Measurements from ENCODE around the gene HOXC4. TPM values are rescaled to one million over a fixed set of nuclear protein-coding genes. Genes with fewer than 3 reads are reported as not detected.
"Not testable (repeated sequence)": the region's sequence is repeated elsewhere in the genome, so short reads cannot be mapped to it uniquely, and the experiment has no call there.

The HOXC4 gene
- total and polyA plus RNA-seq, 2 donors (not counting 3 experiments of a cell fraction or from before 2014, with no cell fraction given), result 0.06 to 0.58 TPM

GRCh38 chr12:54075974-54076373 lies 22.3 kb downstream of the HOXC4 start:
- Histone ChIP-seq H3K4me1 (ENCODE audit: control insufficient read depth, extremely low read depth, insufficient read depth, low read length) (no peaks in the 10 kb centered on the region), H3K9me3 (replicated peaks; ENCODE audit: control insufficient read depth, insufficient read depth, low read length) (no peaks in the 10 kb centered on the region), H3K27ac (ENCODE audit: insufficient read depth, low read depth, low read length) (no peak overlapping the region), H3K36me3 (ENCODE audit: control insufficient read depth in 2 of 2, extremely low read depth in 1 of 2, insufficient read depth in 2 of 2, low read length in 2 of 2) (no peaks in the 10 kb centered on the region), H3K79me2 (ENCODE audit: control insufficient read depth, insufficient read depth, low read length) (no peaks in the 10 kb centered on the region), H3K4me2 (ENCODE audit: insufficient read depth, low read length) (no peak overlapping the region), H3K4me3 (replicated peaks in 1 of 3; ENCODE audit: insufficient read depth in 1 of 3, low read depth in 1 of 3, low read length in 3 of 3) (no peak overlapping the region), H3K27me3 (ENCODE audit: control insufficient read depth in 2 of 2, insufficient read depth in 2 of 2, low read length in 2 of 2) (peaks cover 19 to 20% of the 10 kb centered on the region in 2 experiments), H3K9ac (replicated peaks; ENCODE audit: extremely low read depth, insufficient read depth, low read length) (no peak overlapping the region), H2AFZ (ENCODE audit: low read depth, low read length) (no peak overlapping the region), H4K20me1 (replicated peaks; ENCODE audit: control insufficient read depth, extremely low read depth, insufficient read depth, low read length) (no peaks in the 10 kb centered on the region), H3K9me1 (replicated peaks; ENCODE audit: control insufficient read depth, extremely low read depth, insufficient read depth, low read length) (no peaks in the 10 kb centered on the region)
- CTCF ChIA-PET, result interaction anchor here (0.9 kb wide), 1 partner anchor 91 kb away, joined by 3 read pairs; the partner anchor contains the start of gene HOXC10
- no peak for FAIRE-seq
- POLR2A ChIA-PET, result no interaction called here
- dilution Hi-C loops (cut with MboI; ENCODE audit: extremely low pct_ligation_motif_present, low sequenced_read_pairs), result no loop called here
- TF ChIP-seq JUN (IDR thresholded peaks at IDR 0.05; ENCODE audit: borderline replicate concordance, insufficient read depth, insufficient read length, low read depth) (no peak), MYC (IDR thresholded peaks at IDR 0.05; ENCODE audit: low read depth, low read length) (no peak)
- no peak for DNase-seq (ENCODE audit: low read depth, low spot score)
- intact Hi-C loops (cut with micrococcal nuclease), result no loop called here
- BruUV-seq (replicated peaks), result no TSS peak

GRCh38 chr12:54077843-54078242 lies 24.2 kb downstream of the HOXC4 start:
- H3K27me3 ChIP-seq (ENCODE audit: control insufficient read depth in 2 of 2, insufficient read depth in 2 of 2, low read length in 2 of 2), result peaks cover 19 to 25% of the 10 kb centered on the region in 2 experiments
- H3K9me1 ChIP-seq (replicated peaks; ENCODE audit: control insufficient read depth, extremely low read depth, insufficient read depth, low read length); H3K27ac ChIP-seq (ENCODE audit: insufficient read depth, low read depth, low read length); H3K4me1 ChIP-seq (ENCODE audit: control insufficient read depth, extremely low read depth, insufficient read depth, low read length); H3K79me2 ChIP-seq (ENCODE audit: control insufficient read depth, insufficient read depth, low read length); H3K36me3 ChIP-seq (ENCODE audit: control insufficient read depth in 2 of 2, extremely low read depth in 1 of 2, insufficient read depth in 2 of 2, low read length in 2 of 2); intact Hi-C loops (cut with micrococcal nuclease); dilution Hi-C loops (cut with MboI; ENCODE audit: extremely low pct_ligation_motif_present, low sequenced_read_pairs); H3K4me3 ChIP-seq (replicated peaks in 1 of 3; ENCODE audit: insufficient read depth in 1 of 3, low read depth in 1 of 3, low read length in 3 of 3); POLR2A ChIA-PET; H4K20me1 ChIP-seq (replicated peaks; ENCODE audit: control insufficient read depth, extremely low read depth, insufficient read depth, low read length); BruUV-seq (replicated peaks); H3K4me2 ChIP-seq (ENCODE audit: insufficient read depth, low read length); CTCF ChIA-PET; H3K9ac ChIP-seq (replicated peaks; ENCODE audit: extremely low read depth, insufficient read depth, low read length); H2AFZ ChIP-seq (ENCODE audit: low read depth, low read length); FAIRE-seq; H3K9me3 ChIP-seq (replicated peaks; ENCODE audit: control insufficient read depth, insufficient read depth, low read length); DNase-seq (ENCODE audit: low read depth, low spot score): not testable (repeated sequence)

GRCh38 chr12:54079115-54079514 lies 25.5 kb downstream of the HOXC4 start:
- H4K20me1 ChIP-seq (replicated peaks; ENCODE audit: control insufficient read depth, extremely low read depth, insufficient read depth, low read length); FAIRE-seq; H3K4me3 ChIP-seq (replicated peaks in 1 of 3; ENCODE audit: insufficient read depth in 1 of 3, low read depth in 1 of 3, low read length in 3 of 3); BruUV-seq (replicated peaks); dilution Hi-C loops (cut with MboI; ENCODE audit: extremely low pct_ligation_motif_present, low sequenced_read_pairs); H3K4me1 ChIP-seq (ENCODE audit: control insufficient read depth, extremely low read depth, insufficient read depth, low read length); H3K27ac ChIP-seq (ENCODE audit: insufficient read depth, low read depth, low read length); POLR2A ChIA-PET; H3K4me2 ChIP-seq (ENCODE audit: insufficient read depth, low read length); H3K9ac ChIP-seq (replicated peaks; ENCODE audit: extremely low read depth, insufficient read depth, low read length); intact Hi-C loops (cut with micrococcal nuclease); H3K9me1 ChIP-seq (replicated peaks; ENCODE audit: control insufficient read depth, extremely low read depth, insufficient read depth, low read length); H3K9me3 ChIP-seq (replicated peaks; ENCODE audit: control insufficient read depth, insufficient read depth, low read length); H2AFZ ChIP-seq (ENCODE audit: low read depth, low read length); CTCF ChIA-PET; H3K36me3 ChIP-seq (ENCODE audit: control insufficient read depth in 2 of 2, extremely low read depth in 1 of 2, insufficient read depth in 2 of 2, low read length in 2 of 2); H3K79me2 ChIP-seq (ENCODE audit: control insufficient read depth, insufficient read depth, low read length); DNase-seq (ENCODE audit: low read depth, low spot score): not testable (repeated sequence)
- H3K27me3 ChIP-seq (ENCODE audit: control insufficient read depth in 2 of 2, insufficient read depth in 2 of 2, low read length in 2 of 2), result peaks cover 23 to 27% of the 10 kb centered on the region in 2 experiments

- H3K36me3 ChIP-seq (ENCODE audit: control insufficient read depth in 2 of 2, extremely low read depth in 1 of 2, insufficient read depth in 2 of 2, low read length in 2 of 2); H3K4me1 ChIP-seq (ENCODE audit: control insufficient read depth, extremely low read depth, insufficient read depth, low read length); H3K9me1 ChIP-seq (replicated peaks; ENCODE audit: control insufficient read depth, extremely low read depth, insufficient read depth, low read length); CTCF ChIA-PET; DNase-seq (ENCODE audit: low read depth, low spot score); H3K9ac ChIP-seq (replicated peaks; ENCODE audit: extremely low read depth, insufficient read depth, low read length); dilution Hi-C loops (cut with MboI; ENCODE audit: extremely low pct_ligation_motif_present, low sequenced_read_pairs); H3K27ac ChIP-seq (ENCODE audit: insufficient read depth, low read depth, low read length); H3K9me3 ChIP-seq (replicated peaks; ENCODE audit: control insufficient read depth, insufficient read depth, low read length); FAIRE-seq; H2AFZ ChIP-seq (ENCODE audit: low read depth, low read length); BruUV-seq (replicated peaks); H3K79me2 ChIP-seq (ENCODE audit: control insufficient read depth, insufficient read depth, low read length); H3K4me3 ChIP-seq (replicated peaks in 1 of 3; ENCODE audit: insufficient read depth in 1 of 3, low read depth in 1 of 3, low read length in 3 of 3); intact Hi-C loops (cut with micrococcal nuclease); POLR2A ChIA-PET; H3K4me2 ChIP-seq (ENCODE audit: insufficient read depth, low read length); H4K20me1 ChIP-seq (replicated peaks; ENCODE audit: control insufficient read depth, extremely low read depth, insufficient read depth, low read length): not testable (repeated sequence)
- H3K27me3 ChIP-seq (ENCODE audit: control insufficient read depth in 2 of 2, insufficient read depth in 2 of 2, low read length in 2 of 2), result peaks cover 29% of the 10 kb centered on the region in 2 experiments
Measured at GRCh38 chr12:54080008-54080924, 26.6 kb downstream of the HOXC4 start.
